ENCODE data around the gene PTGS1. TPM values are rescaled to one million over a fixed set of nuclear protein-coding genes. Genes with fewer than 3 reads are reported as not detected.

The PTGS1 gene
- total RNA-seq, 1 donor: 2.5 TPM

DNA sequence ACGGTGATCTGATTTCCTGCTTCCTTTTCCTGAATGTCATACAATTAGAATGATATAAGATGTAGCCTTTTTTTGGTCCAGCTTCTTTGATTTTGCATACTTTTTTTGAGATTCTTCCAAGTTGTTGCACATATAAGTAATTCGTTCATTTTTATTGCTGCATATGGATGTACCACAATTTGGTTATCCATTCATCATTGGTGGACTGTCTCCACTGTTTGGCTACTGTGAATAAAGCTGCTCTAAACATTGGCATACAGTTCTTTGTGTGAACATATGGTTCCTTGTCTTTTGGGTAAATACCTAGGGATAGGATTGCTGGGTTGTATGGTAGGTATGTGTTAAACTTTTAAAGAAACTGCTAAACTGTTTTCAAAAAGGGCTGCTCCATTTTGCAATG lies 54.3 kb downstream of the PTGS1 start:
- no peak overlapping the region for H3K4me3 ChIP-seq (ENCODE audit: insufficient read depth, low read length)
- TF ChIP-seq, protein P1, sequence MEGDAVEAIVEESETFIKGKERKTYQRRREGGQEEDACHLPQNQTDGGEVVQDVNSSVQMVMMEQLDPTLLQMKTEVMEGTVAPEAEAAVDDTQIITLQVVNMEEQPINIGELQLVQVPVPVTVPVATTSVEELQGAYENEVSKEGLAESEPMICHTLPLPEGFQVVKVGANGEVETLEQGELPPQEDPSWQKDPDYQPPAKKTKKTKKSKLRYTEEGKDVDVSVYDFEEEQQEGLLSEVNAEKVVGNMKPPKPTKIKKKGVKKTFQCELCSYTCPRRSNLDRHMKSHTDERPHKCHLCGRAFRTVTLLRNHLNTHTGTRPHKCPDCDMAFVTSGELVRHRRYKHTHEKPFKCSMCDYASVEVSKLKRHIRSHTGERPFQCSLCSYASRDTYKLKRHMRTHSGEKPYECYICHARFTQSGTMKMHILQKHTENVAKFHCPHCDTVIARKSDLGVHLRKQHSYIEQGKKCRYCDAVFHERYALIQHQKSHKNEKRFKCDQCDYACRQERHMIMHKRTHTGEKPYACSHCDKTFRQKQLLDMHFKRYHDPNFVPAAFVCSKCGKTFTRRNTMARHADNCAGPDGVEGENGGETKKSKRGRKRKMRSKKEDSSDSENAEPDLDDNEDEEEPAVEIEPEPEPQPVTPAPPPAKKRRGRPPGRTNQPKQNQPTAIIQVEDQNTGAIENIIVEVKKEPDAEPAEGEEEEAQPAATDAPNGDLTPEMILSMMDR (IDR thresholded peaks at IDR 0.05; ENCODE audit: extremely low read depth, low read depth, low read length): no peak
- no peaks in the 10 kb centered on the region for H3K36me3 ChIP-seq (ENCODE audit: insufficient read depth, low read length)
- no peak for DNase-seq (ENCODE audit: insufficient read length, low spot score, missing footprints)
- H3K4me2 ChIP-seq (ENCODE audit: insufficient read depth, low read length): no peak overlapping the region
- no peaks in the 10 kb centered on the region for H3K4me1 ChIP-seq (ENCODE audit: insufficient read depth, low read length)
- no peaks in the 10 kb centered on the region for H3K9me3 ChIP-seq (ENCODE audit: low read depth, low read length)
- H2AFZ ChIP-seq (ENCODE audit: low read length): no peak overlapping the region
- no peaks in the 10 kb centered on the region for H3K27me3 ChIP-seq (ENCODE audit: insufficient read depth, low read length)
- no peaks in the 10 kb centered on the region for H4K20me1 ChIP-seq (ENCODE audit: insufficient read depth, low read length)
- H3K79me2 ChIP-seq (ENCODE audit: insufficient read depth, low read length): no peaks in the 10 kb centered on the region
- H3K27ac ChIP-seq (ENCODE audit: low read depth, low read length): no peak overlapping the region

DNA sequence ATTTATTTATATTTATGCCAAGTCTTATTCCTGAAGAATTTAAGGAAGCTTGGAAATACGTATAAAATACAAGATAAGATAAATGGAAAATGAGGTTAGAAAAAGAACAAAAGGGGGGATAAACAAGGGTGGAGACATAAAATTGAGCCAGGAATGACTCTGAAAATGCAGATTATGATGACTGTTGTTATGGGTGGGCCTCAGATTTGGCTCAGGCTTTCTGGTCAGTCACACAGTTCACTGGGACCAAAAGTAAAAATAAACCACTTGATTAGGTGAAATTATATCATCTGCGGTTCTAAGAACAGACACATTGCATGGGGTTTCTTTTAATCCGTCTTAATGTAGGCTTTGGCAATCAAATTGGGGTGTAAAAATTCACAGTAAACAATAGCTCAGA lies 55.9 kb downstream of the PTGS1 start:
- Histone ChIP-seq H3K4me2 (ENCODE audit: insufficient read depth, low read length) (no peak overlapping the region), H2AFZ (ENCODE audit: low read length) (no peak overlapping the region), H3K27me3 (ENCODE audit: insufficient read depth, low read length) (no peaks in the 10 kb centered on the region), H3K79me2 (ENCODE audit: insufficient read depth, low read length) (no peaks in the 10 kb centered on the region), H3K27ac (ENCODE audit: low read depth, low read length) (no peak overlapping the region), H3K4me3 (ENCODE audit: insufficient read depth, low read length) (no peak overlapping the region), H3K36me3 (ENCODE audit: insufficient read depth, low read length) (no peaks in the 10 kb centered on the region), H3K4me1 (ENCODE audit: insufficient read depth, low read length) (no peaks in the 10 kb centered on the region), H3K9me3 (ENCODE audit: low read depth, low read length) (no peaks in the 10 kb centered on the region), H4K20me1 (ENCODE audit: insufficient read depth, low read length) (no peaks in the 10 kb centered on the region)
- no peak for DNase-seq (ENCODE audit: insufficient read length, low spot score, missing footprints)
- TF ChIP-seq, protein P1 (IDR thresholded peaks at IDR 0.05; ENCODE audit: extremely low read depth, low read depth, low read length): no peak

DNA sequence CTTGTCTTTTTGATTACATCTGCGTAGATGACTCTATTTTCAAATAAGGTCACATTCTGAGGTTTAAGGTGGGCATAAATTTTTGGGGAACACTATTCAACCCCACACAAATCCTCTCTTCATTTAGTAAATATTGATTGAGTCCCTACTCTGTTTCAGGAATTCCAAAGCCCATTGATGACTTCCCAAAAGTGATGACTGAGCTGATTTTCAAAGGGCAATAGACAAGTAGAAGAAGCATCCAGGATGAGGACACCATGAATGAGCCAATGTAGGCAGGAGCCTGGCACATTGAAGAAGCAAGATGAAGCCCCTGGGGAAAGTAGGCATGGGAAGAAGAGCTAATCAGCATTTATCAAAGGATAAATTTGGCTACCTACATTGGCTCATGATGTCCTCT lies 71.7 kb downstream of the PTGS1 start:
- H3K27ac ChIP-seq (ENCODE audit: low read depth, low read length): no peak overlapping the region
- no peak overlapping the region for H3K4me2 ChIP-seq (ENCODE audit: insufficient read depth, low read length)
- H3K27me3 ChIP-seq (ENCODE audit: insufficient read depth, low read length): no peaks in the 10 kb centered on the region
- TF ChIP-seq, protein P1 (IDR thresholded peaks at IDR 0.05; ENCODE audit: extremely low read depth, low read depth, low read length): no peak
- no peaks in the 10 kb centered on the region for H3K79me2 ChIP-seq (ENCODE audit: insufficient read depth, low read length)
- DNase-seq (ENCODE audit: insufficient read length, low spot score, missing footprints): no peak
- H4K20me1 ChIP-seq (ENCODE audit: insufficient read depth, low read length): no peaks in the 10 kb centered on the region
- H3K4me1 ChIP-seq (ENCODE audit: insufficient read depth, low read length): peaks cover 22% of the 10 kb centered on the region
- no peak overlapping the region for H3K4me3 ChIP-seq (ENCODE audit: insufficient read depth, low read length)
- no peaks in the 10 kb centered on the region for H3K36me3 ChIP-seq (ENCODE audit: insufficient read depth, low read length)
- H3K9me3 ChIP-seq (ENCODE audit: low read depth, low read length): no peaks in the 10 kb centered on the region
- no peak overlapping the region for H2AFZ ChIP-seq (ENCODE audit: low read length)

DNA sequence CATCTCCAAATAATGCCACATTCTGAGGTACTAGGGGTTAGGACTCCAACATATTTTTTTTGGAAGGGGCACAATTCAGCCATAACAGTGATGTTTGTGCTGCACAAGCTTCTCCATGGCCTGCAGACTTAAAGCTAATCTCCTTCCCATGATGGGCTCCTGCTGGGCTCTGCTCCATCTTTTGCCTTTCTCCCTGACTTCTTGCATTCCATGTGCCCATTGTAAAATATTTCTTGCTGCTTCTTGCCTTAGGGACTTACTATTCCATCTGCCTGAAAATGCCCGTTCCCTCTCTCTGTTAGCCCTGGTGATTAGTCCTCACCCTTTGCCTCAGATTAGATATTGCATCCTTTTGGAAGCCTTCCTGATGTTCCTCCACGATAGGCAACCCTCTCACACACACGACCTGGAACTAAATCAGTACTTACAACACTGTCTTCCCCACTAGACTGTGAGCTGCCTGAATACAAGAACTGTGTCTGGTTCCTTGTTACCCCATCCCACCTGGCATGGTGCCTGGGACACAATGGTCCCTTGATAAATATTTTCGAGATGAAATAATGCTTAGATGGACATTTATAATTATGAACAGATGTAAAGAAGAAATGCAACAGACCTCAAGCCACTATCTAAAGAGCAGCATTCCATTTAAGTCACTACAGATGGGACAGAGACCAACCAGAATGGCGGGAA lies 73.4 kb downstream of the PTGS1 start:
- H3K4me2 ChIP-seq (ENCODE audit: insufficient read depth, low read length): peak overlapping the region; percentile 49
- no peak overlapping the region for H2AFZ ChIP-seq (ENCODE audit: low read length)
- no peaks in the 10 kb centered on the region for H3K79me2 ChIP-seq (ENCODE audit: insufficient read depth, low read length)
- peak overlapping the region; percentile 58 for H3K27ac ChIP-seq (ENCODE audit: low read depth, low read length)
- DNase-seq (ENCODE audit: insufficient read length, low spot score, missing footprints): peak; percentile 82
- TF ChIP-seq, protein P1 (IDR thresholded peaks at IDR 0.05; ENCODE audit: extremely low read depth, low read depth, low read length): no peak
- H3K4me1 ChIP-seq (ENCODE audit: insufficient read depth, low read length): peaks cover 22% of the 10 kb centered on the region
- H4K20me1 ChIP-seq (ENCODE audit: insufficient read depth, low read length): no peaks in the 10 kb centered on the region
- H3K4me3 ChIP-seq (ENCODE audit: insufficient read depth, low read length): no peak overlapping the region
- H3K36me3 ChIP-seq (ENCODE audit: insufficient read depth, low read length): no peaks in the 10 kb centered on the region
- H3K9me3 ChIP-seq (ENCODE audit: low read depth, low read length): no peaks in the 10 kb centered on the region
- no peaks in the 10 kb centered on the region for H3K27me3 ChIP-seq (ENCODE audit: insufficient read depth, low read length)

Small RNA genes lying within 50 kb of the gene (small RNA-seq; reads per million reads assigned to genes)
- not detected for gene AL162424.1

Other genes starting within 250 kb of the PTGS1 start
- 17.0 and 18.3 TPM in 2 replicates for gene NDUFA8, start 211.2 kb upstream of the PTGS1 start, total RNA-seq
- 0.36 TPM in 1 of 2 replicates, not detected in the other for gene MORN5, start 211.1 kb upstream of the PTGS1 start, total RNA-seq
- gene LHX6, start 142.1 kb upstream of the PTGS1 start, total RNA-seq: not detected in 2 replicates
- 10.0 and 10.9 TPM in 2 replicates for gene RBM18, start 106.2 kb upstream of the PTGS1 start, total RNA-seq
- 35.8 and 41.5 TPM in 2 replicates for gene MRRF, start 106.1 kb upstream of the PTGS1 start, total RNA-seq
- not detected in 2 replicates for gene OR1J1, start 106.9 kb downstream of the PTGS1 start, total RNA-seq
- gene OR1J2, start 139.8 kb downstream of the PTGS1 start, total RNA-seq: 0.29 TPM in 1 of 2 replicates, not detected in the other
- not detected in 2 replicates for gene OR1J4, start 148.1 kb downstream of the PTGS1 start, total RNA-seq
- not detected in 2 replicates for gene OR1N1, start 156.3 kb downstream of the PTGS1 start, total RNA-seq
- gene OR1N2, start 182.1 kb downstream of the PTGS1 start, total RNA-seq: under 0.01 TPM in 1 of 2 replicates, not detected in the other
- under 0.01 TPM in 1 of 2 replicates, not detected in the other for gene OR1L8, start 212.4 kb downstream of the PTGS1 start, total RNA-seq
- gene OR1Q1, start 243.7 kb downstream of the PTGS1 start, total RNA-seq: under 0.01 TPM in 1 of 2 replicates, not detected in the other

All from osteoblast (primary cell).